GM12874 (cell line): ENCODE data around the gene KIF16B.

Source experiments
- TF ChIP-seq, protein P1 (sequence below): IDR thresholded peaks from 2 replicates; pipeline ENCODE4 v1.5.1; 2011; ENCODE audit warnings: low read depth, mild to moderate bottlenecking, control low read depth, low read length, moderate library complexity; ENCODE audit not compliant: insufficient read depth

Gene KIF16B

DNA sequence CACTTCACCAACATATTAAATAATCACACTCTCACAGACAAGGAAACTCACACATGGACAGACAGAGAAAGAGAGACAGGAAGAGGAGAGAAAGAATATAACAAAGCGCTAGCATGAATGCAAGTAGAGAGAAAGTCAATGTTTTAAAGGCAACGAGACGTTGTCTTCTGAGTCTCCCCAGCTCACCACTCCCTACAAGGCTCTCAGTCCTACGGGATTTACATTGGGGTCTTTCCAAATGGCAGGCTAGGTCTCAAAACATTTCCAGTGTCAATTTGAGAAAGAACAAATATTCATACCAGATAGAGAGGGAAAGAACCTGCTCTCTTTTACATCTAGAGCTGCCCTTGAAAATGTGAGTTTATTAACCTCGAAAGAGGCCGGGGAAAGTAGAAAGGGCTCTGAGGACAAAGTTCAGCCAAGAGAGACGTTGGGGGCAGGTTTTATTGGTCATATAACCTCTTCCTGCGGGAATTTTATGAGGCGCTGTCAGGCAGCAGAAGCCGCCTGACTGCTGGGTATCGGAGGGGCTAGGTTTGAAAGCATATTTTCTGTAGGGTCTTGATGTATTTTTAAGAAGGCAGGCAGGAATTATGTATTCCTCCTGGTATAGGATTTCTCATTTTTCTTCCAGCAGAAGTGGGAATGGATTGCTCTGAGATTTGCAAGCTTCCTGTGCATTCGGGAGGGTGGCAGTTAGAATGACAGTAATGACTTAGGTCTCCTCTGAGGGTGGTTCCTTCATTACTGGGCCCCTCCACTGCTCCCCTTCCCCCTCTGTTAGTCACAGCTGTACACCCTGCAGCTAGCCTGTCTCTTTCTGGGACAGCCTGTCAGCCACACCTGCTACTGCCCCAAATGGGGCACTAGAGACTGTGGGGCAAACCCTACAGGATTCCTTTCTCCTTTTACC lies 34.4 kb upstream of the KIF16B start:
- TF ChIP-seq, protein P1, sequence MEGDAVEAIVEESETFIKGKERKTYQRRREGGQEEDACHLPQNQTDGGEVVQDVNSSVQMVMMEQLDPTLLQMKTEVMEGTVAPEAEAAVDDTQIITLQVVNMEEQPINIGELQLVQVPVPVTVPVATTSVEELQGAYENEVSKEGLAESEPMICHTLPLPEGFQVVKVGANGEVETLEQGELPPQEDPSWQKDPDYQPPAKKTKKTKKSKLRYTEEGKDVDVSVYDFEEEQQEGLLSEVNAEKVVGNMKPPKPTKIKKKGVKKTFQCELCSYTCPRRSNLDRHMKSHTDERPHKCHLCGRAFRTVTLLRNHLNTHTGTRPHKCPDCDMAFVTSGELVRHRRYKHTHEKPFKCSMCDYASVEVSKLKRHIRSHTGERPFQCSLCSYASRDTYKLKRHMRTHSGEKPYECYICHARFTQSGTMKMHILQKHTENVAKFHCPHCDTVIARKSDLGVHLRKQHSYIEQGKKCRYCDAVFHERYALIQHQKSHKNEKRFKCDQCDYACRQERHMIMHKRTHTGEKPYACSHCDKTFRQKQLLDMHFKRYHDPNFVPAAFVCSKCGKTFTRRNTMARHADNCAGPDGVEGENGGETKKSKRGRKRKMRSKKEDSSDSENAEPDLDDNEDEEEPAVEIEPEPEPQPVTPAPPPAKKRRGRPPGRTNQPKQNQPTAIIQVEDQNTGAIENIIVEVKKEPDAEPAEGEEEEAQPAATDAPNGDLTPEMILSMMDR: no peak

DNA sequence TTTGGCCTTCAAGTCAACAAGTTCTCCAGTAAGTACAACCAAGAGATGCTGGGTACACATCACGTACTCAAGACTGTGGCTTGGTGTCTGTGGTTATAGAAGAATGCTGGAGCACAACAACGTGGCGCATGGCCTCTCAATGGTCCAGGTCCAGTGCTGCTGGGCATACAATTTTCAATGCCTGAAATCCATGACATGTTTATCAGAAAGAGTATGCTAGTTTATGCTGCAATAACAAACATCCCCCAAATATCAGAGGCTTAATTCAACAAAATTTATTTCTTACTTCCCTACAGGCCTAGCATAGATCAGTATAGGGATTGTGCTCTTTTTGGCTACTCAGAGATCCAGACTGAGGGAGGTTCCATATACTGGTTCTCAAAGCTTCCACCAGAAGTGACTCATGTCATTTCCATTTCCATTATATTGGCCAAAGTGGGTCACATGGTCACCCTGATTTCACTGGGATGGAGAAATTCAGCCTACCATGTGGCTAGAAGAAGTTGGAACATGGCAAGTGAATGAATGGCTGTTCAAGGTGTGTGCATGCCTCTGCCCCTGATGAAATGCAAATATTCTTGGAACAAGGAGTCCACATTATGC lies 33.3 kb upstream of the KIF16B start:
- TF ChIP-seq, protein P1: no peak

DNA sequence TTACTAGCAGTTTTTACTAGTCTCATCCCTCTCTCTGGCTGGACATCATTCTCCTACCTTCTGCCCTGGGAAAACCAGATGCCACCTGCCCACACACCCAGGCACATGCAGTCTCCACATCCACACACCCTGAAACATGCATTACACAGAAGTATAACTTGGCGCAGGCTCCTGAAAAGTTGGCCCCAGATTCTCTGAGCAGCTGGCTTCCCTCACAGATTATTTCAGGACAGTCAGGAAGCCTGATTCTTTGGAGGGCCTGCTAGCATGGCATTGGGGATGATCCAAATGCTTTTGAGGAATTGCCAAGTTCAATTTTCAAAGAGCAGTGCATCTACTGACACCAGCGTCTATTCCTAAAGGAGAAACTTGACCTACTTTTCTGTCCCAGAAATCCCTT lies 27.8 kb upstream of the KIF16B start:
- TF ChIP-seq, protein P1: no peak

DNA sequence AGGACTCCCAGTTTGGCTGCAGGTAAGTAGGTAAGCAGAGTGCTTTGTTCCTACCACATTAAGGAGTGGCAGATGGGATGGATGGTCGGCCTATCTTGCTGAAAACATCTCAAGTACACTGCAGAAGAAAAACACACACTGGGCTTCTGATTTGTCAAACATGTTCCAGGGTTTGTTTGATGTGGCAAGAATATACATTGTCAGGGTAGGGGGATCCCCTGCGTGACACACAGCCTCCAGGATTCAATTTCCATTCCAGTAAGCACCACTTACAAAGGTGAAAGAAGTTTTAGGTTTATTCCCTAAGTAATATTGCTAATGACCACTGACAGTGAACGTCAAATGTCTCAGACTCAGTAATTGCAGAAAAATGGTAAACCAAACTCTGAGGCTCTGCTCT lies 26.0 kb upstream of the KIF16B start:
- TF ChIP-seq, protein P1: no peak

DNA sequence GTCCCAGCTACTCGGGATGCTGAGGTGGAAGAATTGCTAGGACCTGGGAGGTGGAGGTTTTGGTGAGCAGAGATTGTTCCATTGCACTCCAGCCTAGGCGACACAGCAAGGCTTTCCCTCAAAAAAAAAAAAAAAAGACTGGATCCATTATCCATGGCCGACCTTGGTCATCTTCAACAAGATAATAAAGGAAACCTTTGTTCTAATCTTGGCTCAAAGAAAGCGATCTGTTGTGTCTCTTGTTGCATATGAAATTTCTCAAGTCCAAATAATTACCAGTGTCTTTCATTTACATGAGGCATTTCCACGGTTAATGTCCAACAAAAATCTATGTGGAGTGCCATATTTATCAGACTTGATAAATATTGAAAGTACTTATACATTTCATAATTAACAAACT lies 23.7 kb upstream of the KIF16B start:
- TF ChIP-seq, protein P1: no peak

DNA sequence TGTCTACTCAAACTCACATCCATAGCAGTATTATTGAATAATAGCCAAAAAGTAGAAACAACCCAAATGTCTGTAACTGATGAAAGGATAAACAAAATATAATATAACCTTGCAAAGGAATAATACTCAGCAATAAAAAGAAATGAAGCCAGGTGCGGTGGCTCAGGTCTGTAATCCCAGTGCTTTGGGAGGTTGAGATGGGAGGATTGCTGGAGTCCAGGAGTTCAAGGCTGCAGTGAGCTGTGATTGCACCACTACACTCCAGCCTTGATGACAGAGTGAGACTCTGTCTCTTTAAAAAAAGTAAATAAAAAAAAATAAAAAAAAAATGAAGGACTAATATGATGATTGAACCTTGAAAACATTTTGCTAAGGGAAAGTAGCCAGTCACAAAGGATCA lies 22.1 kb upstream of the KIF16B start:
- TF ChIP-seq, protein P1: no peak

DNA sequence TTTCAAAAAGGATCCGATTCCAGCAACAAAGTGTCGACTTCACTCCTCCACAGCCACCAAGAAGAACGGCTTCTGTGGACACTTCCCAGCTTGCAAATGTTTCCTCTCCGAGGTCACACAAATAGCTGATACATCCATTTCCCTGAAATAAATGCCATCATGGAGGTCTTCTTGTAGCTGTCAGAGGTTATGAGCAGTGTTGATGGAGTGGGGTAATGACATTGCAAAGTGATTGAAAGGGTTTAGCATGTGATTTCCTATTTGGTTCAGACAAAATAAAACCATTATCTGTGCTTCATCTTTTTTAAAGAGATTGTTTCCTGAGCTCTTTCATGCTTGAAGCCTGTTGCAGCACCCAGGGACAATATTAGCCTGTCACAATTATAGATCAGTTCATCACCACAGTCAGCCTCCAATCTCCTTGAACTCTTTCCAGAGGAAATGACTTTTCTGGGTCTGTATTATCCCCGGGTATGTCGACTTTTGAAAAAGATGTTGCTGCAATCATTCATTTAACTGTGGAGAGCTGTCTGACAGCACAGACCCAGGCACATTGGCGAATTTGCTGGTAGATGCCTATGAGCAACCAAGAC lies 16.9 kb upstream of the KIF16B start:
- TF ChIP-seq, protein P1: no peak
